Measurements from ENCODE around the gene SLC16A4.

The SLC16A4 gene

DNA sequence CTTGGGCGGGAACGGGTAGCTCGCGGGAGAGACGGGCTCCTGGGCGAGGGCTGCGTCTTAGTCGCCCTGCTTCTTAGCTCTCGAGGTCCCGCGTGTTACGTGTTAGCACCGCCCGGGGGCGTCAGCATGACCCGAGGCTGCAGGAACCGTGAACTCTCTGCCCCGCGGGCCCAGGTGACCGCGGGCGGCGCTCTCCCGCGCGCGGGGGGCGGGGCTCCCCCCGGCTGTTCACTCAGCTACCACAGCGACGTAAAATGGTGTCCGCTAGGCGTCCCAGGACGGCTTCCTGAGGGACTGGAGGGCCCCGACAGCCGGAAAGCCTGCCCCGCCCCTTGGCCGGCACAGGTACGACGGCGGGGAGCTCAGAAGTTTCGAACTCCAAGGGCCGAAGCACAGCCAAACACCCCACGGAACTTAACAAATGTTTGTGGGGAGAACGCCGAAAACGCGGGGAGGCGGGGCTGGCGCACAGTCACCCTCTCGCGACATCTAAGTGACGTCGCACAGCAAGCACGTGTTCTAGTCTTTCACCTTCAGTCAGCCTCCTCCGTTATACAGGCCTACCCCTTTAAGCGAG, 52.4 kb downstream of the SLC16A4 start:
- TF ChIP-seq, protein P1, sequence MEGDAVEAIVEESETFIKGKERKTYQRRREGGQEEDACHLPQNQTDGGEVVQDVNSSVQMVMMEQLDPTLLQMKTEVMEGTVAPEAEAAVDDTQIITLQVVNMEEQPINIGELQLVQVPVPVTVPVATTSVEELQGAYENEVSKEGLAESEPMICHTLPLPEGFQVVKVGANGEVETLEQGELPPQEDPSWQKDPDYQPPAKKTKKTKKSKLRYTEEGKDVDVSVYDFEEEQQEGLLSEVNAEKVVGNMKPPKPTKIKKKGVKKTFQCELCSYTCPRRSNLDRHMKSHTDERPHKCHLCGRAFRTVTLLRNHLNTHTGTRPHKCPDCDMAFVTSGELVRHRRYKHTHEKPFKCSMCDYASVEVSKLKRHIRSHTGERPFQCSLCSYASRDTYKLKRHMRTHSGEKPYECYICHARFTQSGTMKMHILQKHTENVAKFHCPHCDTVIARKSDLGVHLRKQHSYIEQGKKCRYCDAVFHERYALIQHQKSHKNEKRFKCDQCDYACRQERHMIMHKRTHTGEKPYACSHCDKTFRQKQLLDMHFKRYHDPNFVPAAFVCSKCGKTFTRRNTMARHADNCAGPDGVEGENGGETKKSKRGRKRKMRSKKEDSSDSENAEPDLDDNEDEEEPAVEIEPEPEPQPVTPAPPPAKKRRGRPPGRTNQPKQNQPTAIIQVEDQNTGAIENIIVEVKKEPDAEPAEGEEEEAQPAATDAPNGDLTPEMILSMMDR (IDR thresholded peaks at IDR 0.05), result peak; percentile 61

DNA sequence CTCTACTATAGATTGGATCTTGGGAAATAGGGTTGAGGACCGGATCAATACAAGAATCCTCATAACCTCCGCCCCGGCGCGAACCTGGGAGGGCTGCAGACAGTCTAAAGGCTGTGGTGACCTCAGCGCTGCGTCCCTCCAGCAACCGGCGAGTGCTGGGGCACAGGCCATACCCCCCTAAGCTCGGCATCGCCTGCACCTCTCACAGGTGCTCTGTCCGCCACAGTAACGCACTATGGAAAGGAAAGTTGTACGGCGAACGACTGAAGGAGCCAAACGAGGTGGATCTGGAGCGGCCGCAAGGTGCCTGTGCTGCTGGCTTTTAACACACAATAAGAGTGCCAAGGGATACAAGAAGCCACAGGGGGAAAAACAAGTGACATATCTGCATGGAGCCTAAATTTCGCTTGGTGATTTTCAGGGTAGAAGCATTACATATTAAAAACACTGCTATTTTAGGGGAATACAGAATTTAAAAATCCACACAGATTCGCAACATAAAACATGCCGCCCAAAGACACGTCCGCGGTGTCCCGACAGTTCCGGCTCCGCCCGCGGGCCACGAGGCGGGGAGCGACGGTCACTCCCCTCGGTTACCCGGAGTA, 53.0 kb downstream of the SLC16A4 start:
- TF ChIP-seq, protein P1 (IDR thresholded peaks at IDR 0.05), result no peak

DNA sequence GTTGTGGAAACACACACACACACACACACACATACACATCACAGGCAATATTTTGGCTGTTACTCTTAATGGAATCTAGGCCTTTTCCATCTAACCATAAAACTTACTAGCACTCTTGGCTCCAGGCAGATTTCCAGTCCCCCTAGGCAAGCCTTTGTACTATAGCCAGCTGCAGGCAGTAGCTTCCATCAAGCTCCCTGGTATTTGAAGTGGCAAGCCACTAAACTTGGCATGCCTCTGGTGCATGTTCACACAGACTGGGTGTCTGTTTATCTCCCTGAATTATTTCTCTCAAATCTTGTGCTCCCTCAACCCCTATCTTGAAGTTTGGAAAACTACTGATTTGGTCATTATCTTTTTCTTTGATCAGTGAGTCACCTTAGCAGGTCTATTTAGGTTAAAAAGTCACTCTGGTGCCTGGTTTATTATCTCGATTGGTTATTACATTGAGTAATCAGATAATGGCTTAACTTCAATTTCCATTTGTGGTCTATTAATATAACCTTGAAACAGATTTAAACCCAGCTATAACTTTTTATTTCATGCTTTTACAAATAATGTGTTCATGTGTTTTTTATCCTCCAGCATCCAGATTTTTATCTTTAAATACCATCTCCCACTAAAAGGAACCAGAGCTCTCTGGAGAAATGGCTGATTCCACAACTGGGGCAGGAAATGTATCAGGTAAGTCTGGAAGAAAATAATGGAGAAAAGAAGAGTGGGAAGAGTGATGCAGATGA, 54.4 kb downstream of the SLC16A4 start:
- TF ChIP-seq, protein P1 (IDR thresholded peaks at IDR 0.05), result no peak

DNA sequence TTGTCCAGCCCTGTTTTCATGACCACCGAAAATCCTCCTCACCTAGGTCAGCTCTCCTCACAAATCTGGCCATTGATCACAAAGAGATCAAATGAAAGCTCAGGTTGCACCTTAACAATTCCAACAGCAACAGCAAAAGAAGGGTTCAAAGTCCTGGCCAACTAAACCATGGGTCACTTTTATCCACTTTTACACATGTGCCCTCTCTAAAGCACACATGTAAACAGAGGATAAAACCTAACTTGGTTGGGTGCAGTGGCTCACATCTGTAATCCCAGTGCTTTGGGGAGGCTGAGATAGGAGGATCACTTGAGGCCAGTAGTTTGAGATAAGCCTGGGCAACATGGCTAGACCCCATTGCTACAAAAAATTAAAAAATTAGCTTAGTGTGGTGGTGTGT, 55.6 kb downstream of the SLC16A4 start:
- TF ChIP-seq, protein P1 (IDR thresholded peaks at IDR 0.05), result no peak

DNA sequence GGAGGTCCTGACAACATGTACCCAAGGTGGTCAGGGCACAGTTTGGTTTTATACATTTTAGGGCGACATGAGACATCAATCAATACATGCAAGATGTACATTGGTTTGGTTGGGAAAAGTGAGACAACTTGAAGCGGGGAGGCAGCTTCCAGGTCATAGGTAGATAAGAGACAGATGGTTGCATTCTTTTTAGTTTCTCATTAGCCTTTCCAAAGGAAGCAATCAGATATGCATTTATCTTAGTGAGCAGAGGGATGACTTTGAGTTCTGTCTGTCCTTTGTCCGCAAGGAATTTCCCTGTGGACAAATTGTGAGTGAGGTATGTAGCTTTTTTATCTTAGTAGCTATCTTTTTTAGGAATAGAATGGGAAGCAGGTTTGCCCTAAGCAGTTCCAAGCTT, 62.1 kb downstream of the SLC16A4 start:
- TF ChIP-seq, protein P1 (IDR thresholded peaks at IDR 0.05), result no peak

DNA sequence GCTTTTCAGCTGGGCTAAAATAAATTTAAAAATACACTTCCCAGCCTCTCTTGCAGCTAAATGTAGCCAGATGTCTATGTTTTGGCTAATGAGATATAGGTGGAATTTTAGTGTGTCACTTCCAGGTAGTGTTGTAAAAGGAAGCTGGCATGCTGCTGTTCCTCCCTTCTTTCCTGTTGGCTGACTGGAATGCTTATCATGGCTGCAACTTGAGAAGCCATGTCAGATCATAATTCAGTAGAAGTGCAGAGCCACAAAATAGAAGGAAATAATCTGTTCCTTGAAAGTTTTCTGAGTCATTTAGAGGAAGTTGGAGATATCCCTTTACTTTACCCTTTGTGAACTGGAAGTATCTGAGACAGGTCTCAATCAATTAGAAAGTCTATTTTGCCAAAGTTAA, 62.6 kb downstream of the SLC16A4 start:
- TF ChIP-seq, protein P1 (IDR thresholded peaks at IDR 0.05), result no peak

DNA sequence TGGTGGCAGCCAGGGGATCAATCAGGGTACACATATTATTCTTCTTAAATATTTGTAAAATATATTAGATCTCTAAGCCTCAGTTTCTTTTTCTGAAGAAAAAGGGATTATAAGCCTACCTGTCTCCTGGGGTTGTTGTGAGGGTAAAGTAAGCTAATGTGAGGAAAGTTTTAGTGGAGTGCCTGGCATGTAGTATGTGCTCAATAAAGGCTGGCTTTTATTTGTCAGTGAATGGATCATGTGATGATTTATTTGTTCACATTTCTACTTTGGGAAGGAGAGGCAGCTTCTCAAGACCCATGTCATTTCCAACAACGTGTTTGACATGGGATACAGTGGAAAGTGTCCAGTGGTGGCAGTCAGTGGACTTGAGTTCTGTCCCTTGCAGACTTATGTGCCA, 64.0 kb downstream of the SLC16A4 start:
- TF ChIP-seq, protein P1 (IDR thresholded peaks at IDR 0.05), result no peak
